Heart left ventricle (tissue), 13 donors: ENCODE measurements around the gene ZNF304.

Experiments
- CTCF ChIP-seq, 12 donors: fragments of 200-600 bp; sonication (generic) in 4 of 12; IDR thresholded peaks; one replicate each; pipeline versions ENCODE4 v1.5.0 to v1.8.0; 2018 to 2022; ENCODE audit warnings: antibody characterized with exemption in 12 of 12, mild to moderate bottlenecking in 5 of 12
- POLR2A ChIP-seq, 2 donors: fragments of 450-650 bp; IDR thresholded peaks; one replicate each; pipeline ENCODE4 v1.6.1; 2017; ENCODE audit warnings: antibody characterized with exemption in 2 of 2, mild to moderate bottlenecking in 2 of 2, moderate library complexity in 2 of 2
- donor health status: ischemic (EF 13 %, LVEDD 7.1; RV severe dilation, severe dysfunction).
- donor health status: DM: no; HTN: yes; CAD: no.
- donor health status: DM: no; HTN: no; CAD: no.
- donor health status: ischemic (EF 25% LVEDD 6.9; RV normal size, moderate dysfunction).
- donor health status: ischemic (EF 25% LVEDD 5.7; RV mildly dilated, moderate dysfunction).
- donor health status: ischemic (EF 35%, LVEDD 5.7; RV mildly dilated, moderate dysfunction).
- donor health status: nonischemic (EF 11% LVEDD 7.7; RV severe dilation, severe dysfunction).
- donor health status: DM: yes; HTN: yes; CAD: no.
- donor health status: PGD.
- donor health status: ischemic (EF 29% LVEDD 5.4; RV normal size, mild dysfunction).
- donor health status: nonischemic (EF 23%, LVEDD 6.1; RV moderate dilation, normal function).

GRCh38 chr19:57355916-57356315 lies 4.8 kb downstream of the ZNF304 start:
- no peak for TF ChIP-seq CTCF (IDR thresholded peaks at IDR 0.05)
- TF ChIP-seq POLR2A (IDR thresholded peaks at IDR 0.05), result no peak
